Tibial artery (tissue), 4 donors: Measurements from ENCODE around the gene CSPG5.

Experiments
- DNase-seq, 2 donors: peaks; one replicate each; pipeline ENCODE4 v3.0.0-alpha.2; 2019
- H3K27ac ChIP-seq, 2 donors: fragments of 200-600 bp; sonication (generic) in 1 of 2; 1 replicate in 1 of 2; 2 replicates in 1 of 2; pipeline ENCODE4 v1.5.1; 2018 to 2019; ENCODE audit warnings: mild to moderate bottlenecking in 1 of 2
- H3K27me3 ChIP-seq, 2 donors: fragments of 200-600 bp; sonication (generic) in 1 of 2; one replicate each; pipeline versions ENCODE4 v1.5.1 to v1.6.0; 2016 to 2019
- H3K36me3 ChIP-seq, 3 donors: fragments of 200-600 bp; sonication (generic) in 2 of 3; one replicate each; pipeline ENCODE4 v1.5.1; 2016 to 2019; ENCODE audit warnings: mild to moderate bottlenecking in 2 of 3
- H3K4me1 ChIP-seq, 4 donors: fragments of 200-600 bp; sonication (generic) in 2 of 4; 1 replicate in 3 of 4; 2 replicates in 1 of 4; pipeline ENCODE4 v1.5.1; 2016 to 2019
- H3K4me3 ChIP-seq, 2 donors: fragments of 200-600 bp; sonication (generic) in 1 of 2; 1 replicate in 1 of 2; 2 replicates in 1 of 2; pipeline ENCODE4 v1.5.1; 2018 to 2019; ENCODE audit warnings: mild to moderate bottlenecking in 2 of 2
- H3K9me3 ChIP-seq, 3 donors: fragments of 200-600 bp; sonication (generic) in 1 of 3; one replicate each; pipeline ENCODE4 v1.5.1; 2016 to 2019
- intact Hi-C: fragments of 100-400 bp; cut with DNase I; formaldehyde crosslinking; loops from one replicate; pipeline ENCODE4 v1.15.0; 2023; ENCODE audit warnings: low total_unique reads
- TF ChIP-seq, protein P1 (sequence below), 2 experiments: fragments of 200-600 bp in 1 of 2; fragments of 450-650 bp in 1 of 2; IDR thresholded peaks; one replicate each; pipeline ENCODE4 v1.5.1; 2017 to 2019; ENCODE audit warnings: antibody characterized with exemption in 2 of 2, mild to moderate bottlenecking in 1 of 2, moderate library complexity in 1 of 2

CSPG5 gene

DNA sequence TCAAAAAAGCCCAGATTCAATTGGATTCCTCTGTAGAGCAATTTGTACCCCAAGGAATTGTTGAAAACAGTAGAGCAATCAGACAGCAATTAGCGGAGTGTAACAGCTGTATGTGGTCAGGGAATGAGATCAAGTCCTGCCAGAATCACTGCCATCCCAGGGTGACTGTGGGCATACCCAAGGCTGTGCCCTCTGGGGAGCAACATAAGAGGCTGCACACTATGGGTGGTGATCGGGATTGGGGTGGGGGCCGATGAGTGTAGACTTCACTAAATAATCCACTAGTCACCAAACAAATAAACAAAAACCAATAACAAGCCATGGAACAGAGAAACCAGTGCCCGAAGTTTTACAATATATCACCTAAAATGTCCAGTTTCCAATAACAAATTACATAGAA, 53.0 kb downstream of the CSPG5 start:
- Histone ChIP-seq H3K4me1 (peaks cover 0 to 8% (median 2%) of the 10 kb centered on the region in 4 donors), H3K36me3 (no peaks in the 10 kb centered on the region), H3K9me3 (no peaks in the 10 kb centered on the region), H3K27me3 (no peaks in the 10 kb centered on the region), H3K27ac (no peak overlapping the region), H3K4me3 (no peak overlapping the region)
- intact Hi-C loops: no loop called here
- TF ChIP-seq, protein P1, sequence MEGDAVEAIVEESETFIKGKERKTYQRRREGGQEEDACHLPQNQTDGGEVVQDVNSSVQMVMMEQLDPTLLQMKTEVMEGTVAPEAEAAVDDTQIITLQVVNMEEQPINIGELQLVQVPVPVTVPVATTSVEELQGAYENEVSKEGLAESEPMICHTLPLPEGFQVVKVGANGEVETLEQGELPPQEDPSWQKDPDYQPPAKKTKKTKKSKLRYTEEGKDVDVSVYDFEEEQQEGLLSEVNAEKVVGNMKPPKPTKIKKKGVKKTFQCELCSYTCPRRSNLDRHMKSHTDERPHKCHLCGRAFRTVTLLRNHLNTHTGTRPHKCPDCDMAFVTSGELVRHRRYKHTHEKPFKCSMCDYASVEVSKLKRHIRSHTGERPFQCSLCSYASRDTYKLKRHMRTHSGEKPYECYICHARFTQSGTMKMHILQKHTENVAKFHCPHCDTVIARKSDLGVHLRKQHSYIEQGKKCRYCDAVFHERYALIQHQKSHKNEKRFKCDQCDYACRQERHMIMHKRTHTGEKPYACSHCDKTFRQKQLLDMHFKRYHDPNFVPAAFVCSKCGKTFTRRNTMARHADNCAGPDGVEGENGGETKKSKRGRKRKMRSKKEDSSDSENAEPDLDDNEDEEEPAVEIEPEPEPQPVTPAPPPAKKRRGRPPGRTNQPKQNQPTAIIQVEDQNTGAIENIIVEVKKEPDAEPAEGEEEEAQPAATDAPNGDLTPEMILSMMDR (IDR thresholded peaks at IDR 0.05): no peak
- no peak for DNase-seq

DNA sequence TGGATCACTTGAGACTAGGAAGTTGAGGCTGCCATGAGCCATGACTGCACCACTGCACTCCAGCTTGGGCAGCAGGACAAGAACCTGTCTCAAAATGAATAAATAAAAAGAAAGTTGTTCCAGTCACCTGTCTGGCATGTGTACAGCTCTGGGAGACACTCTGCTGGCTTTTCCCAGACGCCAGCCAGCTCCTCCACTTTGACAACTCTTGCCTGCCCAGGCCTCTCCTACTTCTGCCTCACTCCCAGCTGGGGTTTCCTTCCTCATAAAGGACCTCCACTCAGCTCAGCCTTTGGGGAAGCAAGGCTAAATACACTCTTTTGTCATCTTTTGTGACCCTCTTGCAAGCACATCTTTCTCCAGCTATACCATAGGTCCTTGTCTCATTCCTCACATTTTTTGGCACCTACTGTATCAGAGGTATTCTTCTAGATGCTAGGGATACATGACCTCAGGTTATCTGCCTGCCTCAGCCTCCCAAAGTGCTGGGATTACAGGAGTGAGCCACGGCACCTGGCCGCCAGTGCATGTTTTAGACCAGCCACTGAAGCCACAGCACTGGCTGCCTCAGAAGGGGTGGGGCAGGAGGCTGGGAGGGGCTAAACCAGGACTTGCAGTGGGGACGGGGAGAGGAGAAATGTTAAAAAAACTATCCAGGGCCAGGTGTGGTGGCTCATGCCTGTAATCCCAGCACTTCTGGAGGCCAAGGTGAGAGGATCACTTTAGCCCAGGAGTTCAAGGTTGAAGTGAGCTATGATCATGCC, 55.2 kb downstream of the CSPG5 start:
- intact Hi-C loops: loop anchor here (2.0 kb wide), 1 partner anchor 265 kb away; no protein-coding TSS in a partner anchor
- peaks cover 0 to 8% (median 2%) of the 10 kb centered on the region in 4 donors for H3K4me1 ChIP-seq
- H3K9me3 ChIP-seq: no peaks in the 10 kb centered on the region
- TF ChIP-seq, protein P1 (IDR thresholded peaks at IDR 0.05): no peak
- H3K27ac ChIP-seq: no peak overlapping the region
- DNase-seq: no peak
- no peaks in the 10 kb centered on the region for H3K36me3 ChIP-seq
- no peaks in the 10 kb centered on the region for H3K27me3 ChIP-seq
- no peak overlapping the region for H3K4me3 ChIP-seq

DNA sequence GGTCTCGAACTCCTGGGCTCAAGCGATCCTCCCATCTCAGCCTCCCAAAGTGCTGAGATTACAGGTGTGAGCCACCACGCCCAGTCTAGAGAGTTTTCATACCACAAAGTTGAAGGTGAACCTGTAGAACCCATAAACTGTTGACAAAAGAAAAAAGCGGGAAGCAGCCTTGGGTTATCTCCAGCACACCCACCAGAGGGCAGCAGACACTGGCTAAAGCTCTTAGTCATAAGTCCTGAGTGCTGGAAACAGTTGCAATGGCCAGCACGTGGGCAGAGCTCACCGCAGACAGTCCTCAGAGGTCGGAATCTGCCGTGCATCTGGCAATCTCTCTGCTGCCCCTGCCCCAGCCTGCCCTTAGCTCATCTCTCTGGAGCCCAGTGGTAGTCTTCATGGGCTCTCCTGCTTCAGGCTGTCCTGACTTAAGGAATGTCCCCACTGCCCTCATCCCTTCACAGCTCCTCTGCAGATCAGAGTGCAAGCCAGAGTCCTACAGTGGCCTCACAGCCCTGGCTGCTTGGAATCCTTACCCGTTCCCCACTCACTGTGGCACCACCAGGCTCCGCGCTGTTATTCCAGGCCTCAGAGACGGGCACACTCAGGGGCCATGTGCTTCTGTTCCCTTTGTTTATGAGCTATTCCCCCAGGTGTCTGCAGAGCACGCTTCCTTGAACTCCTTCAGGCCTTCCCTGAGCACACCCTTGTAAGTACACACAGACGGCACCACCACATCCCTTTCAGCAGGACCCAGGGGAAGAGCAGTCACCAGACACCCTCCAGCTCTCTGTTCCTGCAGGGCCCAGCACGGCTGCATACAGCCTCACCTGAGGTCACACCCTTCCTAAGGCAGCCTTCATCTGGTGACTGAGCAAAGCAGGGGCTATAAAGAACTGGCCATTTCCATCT, 56.3 kb downstream of the CSPG5 start:
- H3K27me3 ChIP-seq: no peaks in the 10 kb centered on the region
- intact Hi-C loops: loop anchor here (2.0 kb wide), 1 partner anchor 266 kb away; no protein-coding TSS in a partner anchor
- H3K27ac ChIP-seq: no peak overlapping the region
- H3K4me1 ChIP-seq: peaks cover 0 to 8% (median 2%) of the 10 kb centered on the region in 4 donors
- H3K36me3 ChIP-seq: no peaks in the 10 kb centered on the region
- TF ChIP-seq, protein P1 (IDR thresholded peaks at IDR 0.05): peak; percentile 85 to 95
- DNase-seq: peak; percentile 77 to 87
- no peaks in the 10 kb centered on the region for H3K9me3 ChIP-seq
- no peak overlapping the region for H3K4me3 ChIP-seq

GRCh38 chr3:47520756-47521155, 57.9 kb downstream of the CSPG5 start:
- intact Hi-C loops: no loop called here
- Histone ChIP-seq H3K27me3 (no peaks in the 10 kb centered on the region), H3K4me3 (no peak overlapping the region), H3K36me3 (no peaks in the 10 kb centered on the region), H3K27ac (no peak overlapping the region), H3K9me3 (no peaks in the 10 kb centered on the region), H3K4me1 (peaks cover 0 to 8% (median 2%) of the 10 kb centered on the region in 4 donors)
- TF ChIP-seq, protein P1 (IDR thresholded peaks at IDR 0.05): no peak
- no peak for DNase-seq

- Histone ChIP-seq H3K27ac (no peak overlapping the region), H3K4me1 (peaks cover 0 to 10% (median 2%) of the 10 kb centered on the region in 4 donors), H3K9me3 (no peaks in the 10 kb centered on the region), H3K36me3 (no peaks in the 10 kb centered on the region), H3K27me3 (no peaks in the 10 kb centered on the region), H3K4me3 (no peak overlapping the region)
- intact Hi-C loops: no loop called here
- TF ChIP-seq, protein P1 (IDR thresholded peaks at IDR 0.05): no peak
- DNase-seq: no peak
Observed at GRCh38 chr3:47517937-47518336, 60.7 kb downstream of the CSPG5 start.
